Adipocyte (in vitro differentiated cells): ENCODE measurements around the gene SARS2.
"Not testable (repeated sequence)": the region's sequence is repeated elsewhere in the genome, so short reads cannot be mapped to it uniquely, and the experiment has no call there.

Experiments
- DNase-seq: peaks from one replicate; pipeline ENCODE4 v3.0.0-alpha.2; 2015; ENCODE audit warnings: low read depth
- H3K27me3 ChIP-seq: replicated peaks from 2 replicates; pipeline ENCODE4 v1.7.0; 2013; ENCODE audit warnings: mild to moderate bottlenecking, low read length, moderate library complexity; ENCODE audit not compliant: control insufficient read depth, insufficient read depth
- H3K36me3 ChIP-seq: 2 replicates; pipeline ENCODE4 v1.7.0; 2013; ENCODE audit warnings: low read length, mild to moderate bottlenecking, moderate library complexity; ENCODE audit not compliant: control insufficient read depth, insufficient read depth, severe bottlenecking
- H3K4me1 ChIP-seq: 2 replicates; pipeline ENCODE4 v1.7.0; 2013; ENCODE audit warnings: mild to moderate bottlenecking, low read length, moderate library complexity; ENCODE audit not compliant: control insufficient read depth, insufficient read depth
- H3K4me3 ChIP-seq: 2 replicates; pipeline ENCODE4 v1.7.0; 2013; ENCODE audit warnings: mild to moderate bottlenecking, low read length, moderate library complexity
- H3K9ac ChIP-seq: 2 replicates; pipeline ENCODE4 v1.7.0; 2013; ENCODE audit warnings: mild to moderate bottlenecking, low read length, moderate library complexity
- H3K9me3 ChIP-seq: 2 replicates; pipeline ENCODE4 v1.7.0; 2013; ENCODE audit warnings: mild to moderate bottlenecking, low read length, moderate library complexity; ENCODE audit not compliant: control insufficient read depth

The SARS2 gene

DNA sequence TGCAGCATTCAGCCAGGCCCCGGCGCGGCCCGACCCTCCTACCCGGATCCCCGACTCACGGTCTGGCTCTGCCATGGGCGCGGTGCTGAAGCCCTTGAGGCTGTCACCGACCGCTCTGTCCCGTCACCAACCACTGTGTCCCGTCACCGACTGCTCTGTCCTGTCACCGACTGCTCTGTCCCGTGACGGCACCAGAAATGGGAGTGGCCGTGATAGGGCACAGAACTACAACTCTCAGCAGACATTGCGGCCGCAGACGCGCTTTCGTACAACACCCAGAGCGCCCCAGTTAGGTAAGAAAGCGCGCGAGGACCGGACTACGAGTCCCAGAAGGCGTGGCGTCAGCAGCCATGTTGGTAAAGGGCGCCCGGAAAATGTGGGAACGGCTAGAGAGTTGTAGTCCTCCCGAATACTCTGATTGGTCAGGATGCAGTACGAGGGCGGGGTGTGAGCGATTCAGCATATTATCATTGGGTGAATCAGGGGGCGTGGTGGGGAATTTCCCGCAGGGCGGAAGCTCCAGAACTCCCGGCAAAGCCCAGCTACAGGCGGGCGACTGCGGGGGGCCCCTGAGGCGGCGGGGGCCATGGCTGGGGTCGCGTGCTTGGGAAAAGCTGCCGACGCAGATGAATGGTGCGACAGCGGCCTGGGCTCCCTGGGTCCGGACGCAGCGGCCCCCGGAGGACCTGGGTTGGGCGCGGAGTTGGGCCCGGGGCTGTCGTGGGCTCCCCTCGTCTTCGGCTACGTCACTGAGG lies 30.9 kb downstream of the SARS2 start, which contains the start of the genes NFKBIB and SIRT2:
Gene NFKBIB, plus strand, starts transcription at position 523 of the 755 bp plus-strand sequence. Its CDS starts 64 bp downstream, at position 587.
Gene SIRT2, minus strand, starts transcription at position 172 of the 755 bp plus-strand sequence. Its CDS starts 97 bp downstream, at position 75.
- H3K4me1 ChIP-seq: peaks cover 22% of the 10 kb centered on the region

DNA sequence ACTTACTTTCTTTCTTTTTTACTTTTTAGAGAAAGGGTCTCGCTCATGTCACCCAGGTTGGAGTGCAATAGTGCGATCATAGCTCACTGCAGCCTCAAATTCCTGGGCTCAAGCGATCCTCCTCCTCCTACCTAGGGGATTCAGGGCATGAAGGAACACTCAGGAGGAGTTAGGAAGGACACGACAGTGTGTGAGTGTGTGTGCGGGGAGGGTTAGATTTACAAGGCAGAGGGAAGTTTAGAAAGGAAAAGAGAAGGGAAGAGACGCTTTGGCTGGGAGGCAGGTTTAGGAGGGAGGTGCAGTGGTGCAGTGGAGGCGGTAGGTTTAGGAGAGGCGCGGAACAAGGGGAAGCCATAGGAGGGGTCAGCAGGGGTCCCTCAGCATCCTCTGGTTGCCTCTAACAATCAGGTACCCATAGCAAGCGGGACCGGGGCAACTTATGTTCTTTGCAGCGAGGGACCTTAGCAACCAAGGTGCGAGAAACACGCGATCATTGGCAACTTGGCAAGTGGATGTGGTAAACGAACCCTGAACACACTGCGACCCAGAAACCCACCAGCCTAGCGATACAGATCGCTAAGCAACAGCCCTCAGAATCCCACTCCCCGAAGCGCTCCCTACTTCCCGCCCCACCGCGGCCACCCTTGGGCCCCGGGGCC lies 31.6 kb downstream of the SARS2 start:
- no peak for DNase-seq
- H3K4me3 ChIP-seq: peak overlapping the region; percentile 98
- peak overlapping the region; percentile 91 for H3K9ac ChIP-seq

More for the DNA sequence above, 30.9 kb downstream of the SARS2 start, which contains the start of the genes NFKBIB and SIRT2:
- Histone ChIP-seq H3K36me3 (no peaks in the 10 kb centered on the region), H3K27me3 (no peaks in the 10 kb centered on the region), H3K9me3 (no peaks in the 10 kb centered on the region), H3K4me3 (peak within 1 kb of the TSS; percentile 98), H3K9ac (peak within 1 kb of the TSS; percentile 91)
- DNase-seq: peak; percentile 100

DNA sequence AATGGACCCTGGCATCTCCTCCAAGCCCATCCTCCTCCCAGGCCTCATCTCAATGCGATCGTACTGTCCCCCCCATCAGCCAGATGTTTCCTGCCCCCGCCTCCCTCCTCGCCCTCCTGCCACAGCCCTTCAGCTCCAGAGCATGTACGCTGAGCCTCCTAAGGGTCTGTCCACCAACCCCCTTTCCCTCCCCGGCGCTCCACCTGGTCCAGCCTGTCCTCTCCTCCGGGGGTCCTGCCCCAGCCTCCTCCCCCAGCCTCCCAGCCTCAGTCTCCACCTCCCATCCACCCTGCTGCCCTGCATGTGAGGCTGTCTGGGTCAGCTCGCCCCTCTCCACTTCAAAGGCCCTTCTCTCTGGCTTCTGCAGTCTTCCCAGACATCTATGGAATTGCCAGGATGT lies 35.6 kb downstream of the SARS2 start:
- H3K4me1 ChIP-seq: peaks cover 12% of the 10 kb centered on the region
- H3K4me3 ChIP-seq: no peak overlapping the region
- no peak for DNase-seq
- H3K9me3 ChIP-seq: no peaks in the 10 kb centered on the region
- H3K36me3 ChIP-seq: peaks cover 10% of the 10 kb centered on the region
- no peak overlapping the region for H3K9ac ChIP-seq
- no peaks in the 10 kb centered on the region for H3K27me3 ChIP-seq

More for the DNA sequence above, 31.6 kb downstream of the SARS2 start:
- no peaks in the 10 kb centered on the region for H3K36me3 ChIP-seq
- H3K9me3 ChIP-seq: no peaks in the 10 kb centered on the region
- H3K27me3 ChIP-seq: no peaks in the 10 kb centered on the region
- H3K4me1 ChIP-seq: peaks cover 22% of the 10 kb centered on the region

DNA sequence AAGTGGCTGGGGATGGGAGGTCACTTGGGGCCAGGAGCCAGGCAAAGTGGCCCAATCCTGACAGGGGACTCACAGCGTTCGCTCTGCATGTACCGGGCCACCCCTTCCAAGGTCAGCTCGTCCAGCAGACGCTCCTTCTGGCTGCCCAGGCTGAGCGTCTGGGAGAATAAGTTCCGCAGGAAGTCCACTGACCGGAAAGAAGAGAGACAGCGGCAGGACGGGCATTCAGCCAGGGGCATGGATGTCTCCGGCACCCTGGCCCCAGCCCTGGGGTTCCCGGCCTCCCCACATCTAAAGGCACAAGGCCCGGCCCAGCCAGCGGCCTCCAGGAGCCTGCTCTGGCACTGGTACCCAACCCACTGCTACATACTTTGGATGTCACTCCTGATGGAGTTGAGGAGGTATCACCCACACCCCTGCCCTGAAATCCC lies 37.2 kb downstream of the SARS2 start:
- Histone ChIP-seq H3K9me3 (no peaks in the 10 kb centered on the region), H3K4me3 (no peak overlapping the region), H3K4me1 (peaks cover 7% of the 10 kb centered on the region), H3K9ac (no peak overlapping the region), H3K27me3 (no peaks in the 10 kb centered on the region), H3K36me3 (peaks cover 26% of the 10 kb centered on the region)
- no peak for DNase-seq

DNA sequence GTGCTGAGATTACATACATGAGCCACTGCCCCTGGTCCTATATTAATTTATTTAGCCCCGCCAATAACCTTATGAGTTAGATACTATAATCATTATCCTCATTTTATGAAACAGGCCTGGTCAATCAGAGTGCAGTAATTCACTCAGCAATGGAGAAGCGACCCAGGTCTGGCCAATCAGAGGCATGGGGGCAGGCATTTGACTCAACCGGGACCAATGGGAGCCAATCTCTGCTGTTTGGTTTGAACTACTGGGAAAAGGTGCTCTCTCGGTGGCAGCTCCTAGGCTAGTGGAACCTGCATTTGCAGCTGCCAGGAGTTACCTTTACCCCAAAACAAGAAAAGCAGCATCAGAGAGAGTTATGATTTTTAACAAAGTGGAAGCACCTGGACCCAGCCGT lies 37.7 kb downstream of the SARS2 start:
- DNase-seq: no peak
- peaks cover 31% of the 10 kb centered on the region for H3K36me3 ChIP-seq
- no peaks in the 10 kb centered on the region for H3K9me3 ChIP-seq

DNA sequence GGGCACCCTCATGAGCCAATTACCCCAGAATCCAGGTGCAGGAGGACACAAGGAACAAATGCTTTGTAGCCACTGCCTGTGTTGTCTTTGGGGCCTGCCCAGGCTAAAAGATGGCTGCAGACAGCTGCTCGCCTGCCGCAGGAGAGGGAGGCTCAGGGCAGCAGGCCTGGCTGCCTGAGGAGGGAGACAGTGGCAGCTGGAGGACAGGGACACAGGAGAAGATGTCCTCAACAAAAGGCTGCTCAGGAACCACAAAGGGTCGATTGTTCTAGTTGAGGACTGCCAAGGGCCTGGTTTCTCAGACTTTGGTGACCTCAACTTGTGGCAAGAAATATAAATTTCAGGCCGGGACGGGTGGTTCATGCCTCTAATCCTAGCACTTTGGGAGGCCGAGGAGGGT lies 38.8 kb downstream of the SARS2 start:
- Histone ChIP-seq H3K36me3 (peaks cover 31% of the 10 kb centered on the region), H3K9me3 (no peaks in the 10 kb centered on the region), H3K4me3 (no peak overlapping the region), H3K9ac (no peak overlapping the region), H3K27me3 (no peaks in the 10 kb centered on the region), H3K4me1 (no peaks in the 10 kb centered on the region)
- no peak for DNase-seq

More for the DNA sequence above, 37.7 kb downstream of the SARS2 start:
- H3K4me3 ChIP-seq: no peak overlapping the region
- peaks cover 2% of the 10 kb centered on the region for H3K4me1 ChIP-seq
- H3K27me3 ChIP-seq: no peaks in the 10 kb centered on the region
- H3K9ac ChIP-seq: no peak overlapping the region

DNA sequence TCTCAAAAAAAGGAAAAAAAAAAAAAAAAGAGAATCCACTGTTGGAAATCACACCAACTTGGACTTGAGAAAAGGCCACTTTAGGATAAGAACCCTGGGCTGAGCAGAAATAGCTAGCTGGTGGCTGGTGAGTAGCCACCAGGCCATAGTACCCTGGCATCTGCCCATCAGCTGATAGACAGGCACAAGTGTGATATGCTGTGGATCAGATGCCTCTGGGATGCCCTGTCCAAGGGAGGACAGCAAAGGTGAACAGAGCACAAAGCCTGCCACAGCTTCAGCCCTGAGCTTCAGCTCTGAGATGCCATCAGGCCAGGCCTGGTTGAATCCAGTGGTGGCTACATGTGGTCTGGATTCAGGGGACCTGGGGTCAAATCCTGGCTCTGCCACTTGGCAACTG lies 39.9 kb downstream of the SARS2 start:
- H3K36me3 ChIP-seq: peaks cover 31% of the 10 kb centered on the region
- no peaks in the 10 kb centered on the region for H3K27me3 ChIP-seq
- H3K4me1 ChIP-seq: no peaks in the 10 kb centered on the region
- no peaks in the 10 kb centered on the region for H3K9me3 ChIP-seq
- H3K9ac ChIP-seq: no peak overlapping the region
- no peak overlapping the region for H3K4me3 ChIP-seq
- no peak for DNase-seq

DNA sequence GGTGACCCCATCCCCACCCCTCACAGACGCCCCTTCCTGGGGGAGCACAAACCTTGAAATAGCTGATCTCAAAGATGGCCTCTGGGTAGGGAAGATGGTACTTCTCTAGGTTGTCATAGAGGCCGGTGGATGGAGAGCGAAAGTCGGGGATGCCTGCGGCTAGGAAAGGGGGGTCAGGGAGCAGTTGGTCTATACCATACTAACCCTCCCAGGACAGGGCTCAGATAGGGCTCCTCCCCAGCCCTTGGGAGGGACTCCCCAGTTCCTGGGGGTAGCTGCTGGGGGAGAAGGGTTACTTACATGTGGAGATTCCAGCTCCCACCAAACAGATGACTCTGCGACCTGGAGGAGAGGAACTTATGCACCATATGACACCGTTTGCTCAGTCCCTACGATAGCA lies 40.8 kb downstream of the SARS2 start:
- H3K36me3 ChIP-seq: peaks cover 31% of the 10 kb centered on the region
- no peak overlapping the region for H3K9ac ChIP-seq
- H3K4me1 ChIP-seq: no peaks in the 10 kb centered on the region
- no peak overlapping the region for H3K4me3 ChIP-seq
- DNase-seq: no peak
- no peaks in the 10 kb centered on the region for H3K27me3 ChIP-seq
- H3K9me3 ChIP-seq: no peaks in the 10 kb centered on the region

DNA sequence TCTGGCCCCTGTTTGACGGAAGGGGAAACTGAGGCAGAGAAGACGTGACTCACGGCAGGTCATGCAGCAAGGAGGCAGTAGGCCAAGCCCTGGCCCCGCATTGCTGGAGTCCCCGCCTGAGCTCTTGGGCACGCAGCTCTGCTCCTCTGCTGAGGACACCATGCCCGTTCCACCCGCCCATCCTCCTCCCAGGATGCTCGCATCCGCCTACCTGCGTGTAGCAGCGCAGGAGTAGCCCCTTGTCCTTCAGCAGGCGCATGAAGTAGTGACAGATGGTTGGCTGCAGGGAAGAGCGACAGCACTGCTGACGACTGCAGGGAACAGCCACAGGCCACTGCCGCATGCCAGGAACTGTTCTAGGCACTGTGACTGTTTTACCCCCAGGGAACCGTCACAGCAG lies 41.7 kb downstream of the SARS2 start:
- Histone ChIP-seq H3K4me3 (no peak overlapping the region), H3K27me3 (no peaks in the 10 kb centered on the region), H3K4me1 (no peaks in the 10 kb centered on the region), H3K9ac (no peak overlapping the region), H3K36me3 (peaks cover 31% of the 10 kb centered on the region), H3K9me3 (no peaks in the 10 kb centered on the region)
- DNase-seq: no peak

DNA sequence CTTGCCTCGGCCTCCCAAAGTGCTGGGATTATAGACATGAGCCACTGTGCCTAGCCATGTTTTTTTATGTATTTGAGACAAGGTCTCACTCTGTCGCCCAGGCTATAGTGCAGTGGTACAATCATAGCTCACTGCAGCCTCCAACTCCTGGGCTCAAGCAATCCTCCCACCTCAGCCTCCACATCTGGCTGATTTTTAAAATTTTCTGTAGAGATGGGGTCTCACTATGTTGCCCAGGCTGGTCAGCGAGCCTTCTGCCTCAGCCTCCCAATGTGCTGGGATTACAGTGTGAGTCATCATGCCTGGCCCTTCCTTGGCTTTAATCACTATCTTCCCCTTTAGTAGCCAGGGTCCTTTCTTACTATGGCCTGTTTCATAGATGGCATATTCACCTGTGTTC lies 45.9 kb downstream of the SARS2 start:
- H3K9ac ChIP-seq: not testable (repeated sequence)

DNA sequence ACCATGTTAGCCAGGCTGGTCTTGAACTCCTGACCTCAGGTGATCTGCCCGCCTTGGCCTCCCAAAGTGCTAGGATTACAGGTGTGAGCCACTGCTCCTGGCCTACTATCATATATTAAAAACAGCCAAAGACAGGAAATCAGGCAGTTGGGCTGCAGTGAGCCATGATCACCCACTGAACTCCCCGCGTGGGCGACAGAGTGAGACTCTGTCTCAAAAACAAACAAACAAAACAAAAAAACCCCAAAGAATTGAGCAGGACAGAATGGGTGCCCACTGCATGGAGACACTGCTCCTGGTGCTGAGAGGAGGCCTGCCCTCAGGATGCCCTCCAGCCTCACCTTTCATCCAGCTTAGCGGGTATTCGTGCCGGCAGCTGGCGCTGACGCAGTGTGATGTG lies 47.3 kb downstream of the SARS2 start:
- no peaks in the 10 kb centered on the region for H3K4me1 ChIP-seq
- H3K4me3 ChIP-seq: no peak overlapping the region
- no peak for DNase-seq
- no peaks in the 10 kb centered on the region for H3K9me3 ChIP-seq
- H3K36me3 ChIP-seq: peaks cover 13% of the 10 kb centered on the region
- no peak overlapping the region for H3K9ac ChIP-seq
- H3K27me3 ChIP-seq: no peaks in the 10 kb centered on the region

More for the DNA sequence above, 45.9 kb downstream of the SARS2 start:
- H3K4me1 ChIP-seq, H3K9me3 ChIP-seq, H3K4me3 ChIP-seq, DNase-seq, H3K27me3 ChIP-seq: not testable (repeated sequence)
- peaks cover 27% of the 10 kb centered on the region for H3K36me3 ChIP-seq
